Spleen (tissue), 11 donors: ENCODE data around the gene POLQ. TPM values are rescaled to one million over a fixed set of nuclear protein-coding genes. Genes with fewer than 3 reads are reported as not detected.
"Not testable (repeated sequence)": the region's sequence is repeated elsewhere in the genome, so short reads cannot be mapped to it uniquely, and the experiment has no call there.

ENCODE experiments used
- DNase-seq: peaks from one replicate; pipeline ENCODE4 v3.0.0-alpha.2; 2020
- H3K27ac ChIP-seq, 8 donors: fragments of 200-600 bp; sonication (generic) in 7 of 8; 1 replicate in 4 of 8; 2 replicates in 4 of 8; pipeline versions ENCODE4 v1.5.0 to v1.8.0; 2016 to 2021; ENCODE audit warnings: inconsistent platforms in 4 of 8, mild to moderate bottlenecking in 4 of 8, moderate library complexity in 1 of 8
- H3K27me3 ChIP-seq, 7 donors: fragments of 200-600 bp; sonication (generic) in 6 of 7; replicated peaks in 1 of 7; 1 replicate in 4 of 7; 2 replicates in 3 of 7; pipeline versions ENCODE4 v1.5.0 to v1.8.0; 2016 to 2021; ENCODE audit warnings: inconsistent platforms in 3 of 7, mild to moderate bottlenecking in 1 of 7
- H3K36me3 ChIP-seq, 6 donors: fragments of 200-600 bp; sonication (generic) in 5 of 6; 1 replicate in 4 of 6; 2 replicates in 2 of 6; pipeline versions ENCODE4 v1.5.0 to v1.8.0; 2016 to 2021; ENCODE audit warnings: inconsistent platforms in 2 of 6
- H3K4me1 ChIP-seq, 6 donors: fragments of 200-600 bp; sonication (generic) in 5 of 6; 1 replicate in 3 of 6; 2 replicates in 3 of 6; pipeline versions ENCODE4 v1.5.0 to v1.8.0; 2016 to 2021; ENCODE audit warnings: inconsistent platforms in 3 of 6
- H3K4me3 ChIP-seq, 8 donors: fragments of 200-600 bp; sonication (generic) in 7 of 8; 1 replicate in 4 of 8; 2 replicates in 4 of 8; pipeline versions ENCODE4 v1.5.0 to v1.8.0; 2016 to 2021; ENCODE audit warnings: inconsistent platforms in 4 of 8, mild to moderate bottlenecking in 4 of 8, moderate library complexity in 2 of 8
- H3K9me3 ChIP-seq, 8 donors: fragments of 200-600 bp; sonication (generic) in 7 of 8; 1 replicate in 4 of 8; 2 replicates in 4 of 8; pipeline versions ENCODE4 v1.5.0 to v1.8.0; 2016 to 2021; ENCODE audit warnings: inconsistent platforms in 4 of 8
- POLR2A ChIP-seq, 3 donors: fragments of 450-650 bp; IDR thresholded peaks; one replicate each; pipeline ENCODE4 v1.5.1; 2017; ENCODE audit warnings: antibody characterized with exemption in 3 of 3, mild to moderate bottlenecking in 1 of 3
- POLR2AphosphoS5 ChIP-seq, 3 donors: sonication (generic); formaldehyde crosslinking; IDR thresholded peaks; one replicate each; pipeline ENCODE4 v1.5.1; 2017; ENCODE audit warnings: antibody characterized with exemption in 3 of 3
- WGBS, 5 donors: extraction: QIAGEN DNeasy Blood & Tissue Kit in 3 of 5; methylation state at CpG; one replicate each; pipeline versions ENCODE4 v1.1.5 to v1.1.7; 2013 to 2018; 5-methylcytosine and 5-hydroxymethylcytosine counted together
- intact Hi-C: fragments of 100-400 bp; cut with DNase I; formaldehyde crosslinking; loops from one replicate; pipeline ENCODE4 v1.15.0; 2023; ENCODE audit warnings: low total_unique reads
- polyA plus RNA-seq, 3 donors: library from polyadenylated mRNA; stranded (reverse); fragments of 200-250 nt; gene quantifications; one replicate each; pipeline ENCODE4 v1.2.1, GENCODE V29; 2013
- total RNA-seq, 7 donors: library from RNA; depleted of rRNA in 3 of 7; stranded (reverse); fragments of >200 nt in 3 of 7; fragmentation: NEBNext Ultra II Directional in 4 of 7; extraction: Animal tissue kit (Norgen Biotek cat#: 25700) in 4 of 7; gene quantifications; one replicate each; pipeline versions ENCODE4 v1.1.0 to v1.2.1, GENCODE V29; 2016 to 2021
- TF ChIP-seq, protein P1 (sequence below), 11 experiments: fragments of 200-600 bp in 7 of 11; fragments of 450-650 bp in 4 of 11; sonication (generic) in 4 of 11; IDR thresholded peaks in 8 of 11; conservative IDR thresholded peaks in 3 of 11; 1 replicate in 7 of 11; 2 replicates in 4 of 11; pipeline versions ENCODE4 v1.4.0 to v1.8.0; 2016 to 2021; ENCODE audit warnings: antibody characterized with exemption in 11 of 11, inconsistent platforms in 4 of 11, mild to moderate bottlenecking in 1 of 11
- donor health status: healthy with polysubstance abuse.
- donor health status: DM: no; HTN: no; CAD: no; lungs with moderate emphysema.
- donor health status: DM: no; HTN: no; CAD: no.
- donor health status: Bipolar disorder and iron deficiency.
- donor health status: healthy.
- donor health status: DM: no; HTN: no; CAD: no.
- donor health status: DM: yes; HTN: yes; CAD: no.

POLQ gene
- total and polyA plus RNA-seq, 10 donors, result 0.50 to 4.7 (median 1.6) TPM

GRCh38 chr3:121463745-121464144, 82.0 kb downstream of the POLQ start:
- H3K27ac ChIP-seq, result no peak overlapping the region
- H3K4me1 ChIP-seq, result no peaks in the 10 kb centered on the region
- no peak for DNase-seq
- H3K27me3 ChIP-seq, result no peaks in the 10 kb centered on the region
- no peak overlapping the region for H3K4me3 ChIP-seq
- H3K36me3 ChIP-seq, result peaks cover 0 to 62% (median 0%) of the 10 kb centered on the region in 6 donors
- no peaks in the 10 kb centered on the region for H3K9me3 ChIP-seq
- TF ChIP-seq, protein P1, sequence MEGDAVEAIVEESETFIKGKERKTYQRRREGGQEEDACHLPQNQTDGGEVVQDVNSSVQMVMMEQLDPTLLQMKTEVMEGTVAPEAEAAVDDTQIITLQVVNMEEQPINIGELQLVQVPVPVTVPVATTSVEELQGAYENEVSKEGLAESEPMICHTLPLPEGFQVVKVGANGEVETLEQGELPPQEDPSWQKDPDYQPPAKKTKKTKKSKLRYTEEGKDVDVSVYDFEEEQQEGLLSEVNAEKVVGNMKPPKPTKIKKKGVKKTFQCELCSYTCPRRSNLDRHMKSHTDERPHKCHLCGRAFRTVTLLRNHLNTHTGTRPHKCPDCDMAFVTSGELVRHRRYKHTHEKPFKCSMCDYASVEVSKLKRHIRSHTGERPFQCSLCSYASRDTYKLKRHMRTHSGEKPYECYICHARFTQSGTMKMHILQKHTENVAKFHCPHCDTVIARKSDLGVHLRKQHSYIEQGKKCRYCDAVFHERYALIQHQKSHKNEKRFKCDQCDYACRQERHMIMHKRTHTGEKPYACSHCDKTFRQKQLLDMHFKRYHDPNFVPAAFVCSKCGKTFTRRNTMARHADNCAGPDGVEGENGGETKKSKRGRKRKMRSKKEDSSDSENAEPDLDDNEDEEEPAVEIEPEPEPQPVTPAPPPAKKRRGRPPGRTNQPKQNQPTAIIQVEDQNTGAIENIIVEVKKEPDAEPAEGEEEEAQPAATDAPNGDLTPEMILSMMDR (IDR thresholded peaks at IDR 0.05 in 8 of 11, conservative IDR thresholded peaks at IDR 0.05 in 3 of 11), result no peak
- TF ChIP-seq POLR2A (IDR thresholded peaks at IDR 0.05), result no peak
- TF ChIP-seq POLR2AphosphoS5 (IDR thresholded peaks at IDR 0.05), result no peak
- intact Hi-C loops, result no loop called here

- TF ChIP-seq, protein P1 (IDR thresholded peaks at IDR 0.05 in 8 of 11, conservative IDR thresholded peaks at IDR 0.05 in 3 of 11), result no peak
- no peak for TF ChIP-seq POLR2AphosphoS5 (IDR thresholded peaks at IDR 0.05)
- TF ChIP-seq POLR2A (IDR thresholded peaks at IDR 0.05), result no peak
- Histone ChIP-seq H3K36me3 (peaks cover 0 to 59% (median 0%) of the 10 kb centered on the region in 6 donors), H3K4me3 (no peak overlapping the region), H3K27me3 (no peaks in the 10 kb centered on the region), H3K27ac (no peak overlapping the region), H3K4me1 (no peaks in the 10 kb centered on the region), H3K9me3 (no peaks in the 10 kb centered on the region)
- DNase-seq, result no peak
- intact Hi-C loops, result no loop called here
- WGBS, 5 donors, result 96 to 98% (median 97%) methylated on average over 3 of the region's 3 CpGs
These were observed 83.2 kb downstream of the POLQ start for GRCh38 chr3:121462565-121462964.

- peaks cover 0 to 23% (median 0%) of the 10 kb centered on the region in 6 donors for H3K36me3 ChIP-seq
- intact Hi-C loops, H3K27me3 ChIP-seq, DNase-seq, H3K9me3 ChIP-seq, H3K27ac ChIP-seq, H3K4me1 ChIP-seq, H3K4me3 ChIP-seq: not testable (repeated sequence)
- WGBS, 5 donors, result 82 to 95% (median 91%) methylated on average over 11 to 12 of the region's 12 CpGs
These were observed 94.0 kb downstream of the POLQ start for GRCh38 chr3:121451752-121452151.

DNA sequence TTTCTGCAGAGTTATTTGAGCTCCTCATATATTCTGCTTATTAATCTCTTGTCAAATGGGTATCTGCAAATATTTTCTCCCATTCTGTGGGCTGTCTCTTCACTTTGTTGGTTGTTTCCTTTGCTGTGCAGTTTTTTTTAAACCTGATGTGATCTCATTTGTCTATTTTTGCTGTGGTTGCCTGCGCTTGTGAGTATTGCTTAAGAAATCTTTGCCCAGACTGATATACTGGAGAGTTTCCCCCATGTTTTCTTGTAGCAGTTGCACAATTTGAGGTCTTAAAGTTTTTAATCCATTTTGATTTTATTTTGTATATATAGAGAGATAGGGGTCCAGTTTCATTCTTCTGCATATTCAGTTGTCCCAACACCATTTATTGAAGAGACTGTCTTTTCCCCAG, 102.3 kb downstream of the POLQ start:
- H3K27ac ChIP-seq, result no peak overlapping the region
- peaks cover 0 to 7% (median 0%) of the 10 kb centered on the region in 6 donors for H3K36me3 ChIP-seq
- WGBS, 5 donors, result 74 to 97% (median 82%) methylated on average over 1 of the region's 1 CpG
- intact Hi-C loops, result no loop called here
- TF ChIP-seq POLR2A (IDR thresholded peaks at IDR 0.05), result no peak
- no peak for TF ChIP-seq POLR2AphosphoS5 (IDR thresholded peaks at IDR 0.05)
- TF ChIP-seq, protein P1 (IDR thresholded peaks at IDR 0.05 in 8 of 11, conservative IDR thresholded peaks at IDR 0.05 in 3 of 11), result no peak
- DNase-seq, result no peak
- no peak overlapping the region for H3K4me3 ChIP-seq
- no peaks in the 10 kb centered on the region for H3K27me3 ChIP-seq
- H3K9me3 ChIP-seq, result no peaks in the 10 kb centered on the region
- H3K4me1 ChIP-seq, result no peaks in the 10 kb centered on the region

GRCh38 chr3:121436641-121437040, 109.1 kb downstream of the POLQ start:
- TF ChIP-seq, protein P1 (IDR thresholded peaks at IDR 0.05 in 8 of 11, conservative IDR thresholded peaks at IDR 0.05 in 3 of 11), result no peak
- WGBS, 5 donors, result 80 to 86% (median 83%) methylated on average over 3 of the region's 3 CpGs
- no peak for DNase-seq
- intact Hi-C loops, result no loop called here
- H3K4me3 ChIP-seq, result no peak overlapping the region
- H3K27ac ChIP-seq, result no peak overlapping the region
- H3K4me1 ChIP-seq, result peaks cover 0 to 13% (median 4%) of the 10 kb centered on the region in 6 donors
- H3K36me3 ChIP-seq, result peaks cover 0 to 5% (median 0%) of the 10 kb centered on the region in 6 donors
- no peaks in the 10 kb centered on the region for H3K27me3 ChIP-seq
- no peaks in the 10 kb centered on the region for H3K9me3 ChIP-seq
